Fibroblast of lung (primary cell): Measurements from ENCODE around the gene CHD2. TPM values are rescaled to one million over a fixed set of nuclear protein-coding genes. Genes with fewer than 3 reads are reported as not detected.

Experiments used
- DNase-seq, 2 donors: peaks; one replicate each; pipeline versions ENCODE4 v3.0.0 to v3.0.0-alpha.2; 2010; ENCODE audit warnings: low read depth in 2 of 2
- H2AFZ ChIP-seq: 2 replicates; pipeline ENCODE4 v1.5.1; 2012; ENCODE audit warnings: low read length, control low read depth, inconsistent platforms
- H3K27ac ChIP-seq: 2 replicates; pipeline ENCODE4 v1.5.1; 2011; ENCODE audit warnings: low read length, control low read depth; ENCODE audit not compliant: insufficient read depth
- H3K27me3 ChIP-seq: 2 replicates; pipeline ENCODE4 v1.5.1; 2011; ENCODE audit warnings: mild to moderate bottlenecking, low read length; ENCODE audit not compliant: control insufficient read depth, insufficient read depth
- H3K36me3 ChIP-seq: 2 replicates; pipeline ENCODE4 v1.5.1; 2011; ENCODE audit warnings: low read length; ENCODE audit not compliant: control insufficient read depth, insufficient read depth
- H3K4me1 ChIP-seq: 2 replicates; pipeline ENCODE4 v1.5.1; 2011; ENCODE audit warnings: low read length; ENCODE audit not compliant: control insufficient read depth, insufficient read depth; ENCODE audit errors: extremely low read depth
- H3K4me2 ChIP-seq: 2 replicates; pipeline ENCODE4 v1.5.1; 2011; ENCODE audit warnings: low read length, control low read depth; ENCODE audit not compliant: insufficient read depth; ENCODE audit errors: extremely low read depth
- H3K4me3 ChIP-seq, 4 experiments: fragments of 200-600 bp in 1 of 4; sonication (generic) in 1 of 4; replicated peaks in 1 of 4; 2 replicates each; pipeline ENCODE4 v1.5.1; 2011 to 2016; ENCODE audit warnings: low read length in 4 of 4, low read depth in 3 of 4, mild to moderate bottlenecking in 3 of 4, control low read depth in 2 of 4, inconsistent platforms in 1 of 4, mixed read lengths in 1 of 4; ENCODE audit not compliant: insufficient read depth in 1 of 4; ENCODE audit errors: control extremely low read depth in 1 of 4
- H3K79me2 ChIP-seq: 2 replicates; pipeline ENCODE4 v1.5.1; 2012; ENCODE audit warnings: mild to moderate bottlenecking, low read length, inconsistent platforms; ENCODE audit not compliant: control insufficient read depth, insufficient read depth
- H3K9ac ChIP-seq: 2 replicates; pipeline ENCODE4 v1.5.1; 2011; ENCODE audit warnings: mild to moderate bottlenecking, low read length, control low read depth; ENCODE audit not compliant: insufficient read depth
- H3K9me3 ChIP-seq: 2 replicates; pipeline ENCODE4 v1.5.1; 2012; ENCODE audit warnings: low read depth, low read length; ENCODE audit not compliant: control insufficient read depth, insufficient read depth
- H4K20me1 ChIP-seq: 2 replicates; pipeline ENCODE4 v1.5.1; 2011; ENCODE audit warnings: low read length; ENCODE audit not compliant: control insufficient read depth, insufficient read depth; ENCODE audit errors: extremely low read depth
- EZH2 ChIP-seq: IDR thresholded peaks from 2 replicates; pipeline ENCODE4 v1.5.1; 2012; ENCODE audit warnings: low read length, control low read depth, mild to moderate bottlenecking; ENCODE audit errors: missing control alignments
- polyA plus RNA-seq, 2 donors: library from polyadenylated mRNA; depleted of rRNA in 1 of 2; stranded (reverse) in 1 of 2; unstranded in 1 of 2; fragments of >200 nt; gene quantifications; 2 replicates each; pipeline ENCODE4 v1.2.1, GENCODE V29; 2011 to 2012; ENCODE audit warnings: missing spikeins in 1 of 2
- total RNA-seq: library from RNA; depleted of rRNA; stranded (reverse); fragments of >200 nt; gene quantifications from 2 replicates; pipeline ENCODE4 v1.2.1, GENCODE V29; 2014
- TF ChIP-seq, protein P1 (sequence below), 2 donors: IDR thresholded peaks in 1 of 2; conservative IDR thresholded peaks in 1 of 2; 1 replicate in 1 of 2; 2 replicates in 1 of 2; pipeline ENCODE4 v1.5.1; 2011 to 2012; ENCODE audit warnings: low read length in 2 of 2, control low read depth in 1 of 2, inconsistent platforms in 1 of 2, low read depth in 1 of 2, mild to moderate bottlenecking in 1 of 2

Gene CHD2
- total and polyA plus RNA-seq, 2 donors (not counting 1 experiment from before 2014, with no cell fraction given) = 36.5 to 92.5 TPM

GRCh38 chr15:92910451-92910850 lies 10.3 kb downstream of the CHD2 start:
- H3K79me2 ChIP-seq = peaks cover 96% of the 10 kb centered on the region
- peaks cover 27% of the 10 kb centered on the region for H3K4me1 ChIP-seq
- H3K4me3 ChIP-seq = no peak overlapping the region
- TF ChIP-seq, protein P1, sequence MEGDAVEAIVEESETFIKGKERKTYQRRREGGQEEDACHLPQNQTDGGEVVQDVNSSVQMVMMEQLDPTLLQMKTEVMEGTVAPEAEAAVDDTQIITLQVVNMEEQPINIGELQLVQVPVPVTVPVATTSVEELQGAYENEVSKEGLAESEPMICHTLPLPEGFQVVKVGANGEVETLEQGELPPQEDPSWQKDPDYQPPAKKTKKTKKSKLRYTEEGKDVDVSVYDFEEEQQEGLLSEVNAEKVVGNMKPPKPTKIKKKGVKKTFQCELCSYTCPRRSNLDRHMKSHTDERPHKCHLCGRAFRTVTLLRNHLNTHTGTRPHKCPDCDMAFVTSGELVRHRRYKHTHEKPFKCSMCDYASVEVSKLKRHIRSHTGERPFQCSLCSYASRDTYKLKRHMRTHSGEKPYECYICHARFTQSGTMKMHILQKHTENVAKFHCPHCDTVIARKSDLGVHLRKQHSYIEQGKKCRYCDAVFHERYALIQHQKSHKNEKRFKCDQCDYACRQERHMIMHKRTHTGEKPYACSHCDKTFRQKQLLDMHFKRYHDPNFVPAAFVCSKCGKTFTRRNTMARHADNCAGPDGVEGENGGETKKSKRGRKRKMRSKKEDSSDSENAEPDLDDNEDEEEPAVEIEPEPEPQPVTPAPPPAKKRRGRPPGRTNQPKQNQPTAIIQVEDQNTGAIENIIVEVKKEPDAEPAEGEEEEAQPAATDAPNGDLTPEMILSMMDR (conservative IDR thresholded peaks at IDR 0.05 in 1 of 2, IDR thresholded peaks at IDR 0.05 in 1 of 2; ENCODE audit: low read depth in 1 of 2, low read length in 2 of 2) = no peak
- no peak for TF ChIP-seq EZH2
- H4K20me1 ChIP-seq = no peaks in the 10 kb centered on the region
- H2AFZ ChIP-seq = no peak overlapping the region
- no peak overlapping the region for H3K27ac ChIP-seq
- DNase-seq = no peak
- no peaks in the 10 kb centered on the region for H3K9me3 ChIP-seq
- H3K27me3 ChIP-seq = no peaks in the 10 kb centered on the region
- no peak overlapping the region for H3K9ac ChIP-seq
- H3K36me3 ChIP-seq = peaks cover 1% of the 10 kb centered on the region
- no peak overlapping the region for H3K4me2 ChIP-seq

DNA sequence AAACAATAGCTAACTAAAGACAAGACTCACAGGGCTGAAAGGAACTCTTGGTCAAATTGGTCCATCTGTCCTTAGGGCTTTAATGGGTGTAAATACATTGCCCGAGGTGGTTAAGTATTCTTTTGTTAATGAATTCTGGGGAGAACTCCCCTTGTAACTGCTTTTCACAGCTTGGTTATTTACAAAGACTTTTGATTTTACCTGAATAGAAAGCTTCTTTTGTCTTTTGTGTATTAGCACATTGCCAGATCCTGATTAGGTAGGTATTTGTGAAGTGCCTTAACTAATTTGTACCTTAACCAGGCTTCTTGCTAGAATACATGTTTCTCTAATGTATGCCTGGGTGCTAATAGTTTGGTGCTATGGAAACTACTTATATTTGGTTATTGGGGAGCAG lies 14.0 kb downstream of the CHD2 start:
- Histone ChIP-seq H3K79me2 (peaks cover 91% of the 10 kb centered on the region), H3K4me2 (no peak overlapping the region), H3K4me3 (no peak overlapping the region), H3K9me3 (no peaks in the 10 kb centered on the region), H3K36me3 (peaks cover 1% of the 10 kb centered on the region), H3K27me3 (no peaks in the 10 kb centered on the region), H2AFZ (no peak overlapping the region), H4K20me1 (no peaks in the 10 kb centered on the region), H3K9ac (no peak overlapping the region), H3K4me1 (peaks cover 14% of the 10 kb centered on the region), H3K27ac (no peak overlapping the region)
- no peak for TF ChIP-seq EZH2
- TF ChIP-seq, protein P1 (conservative IDR thresholded peaks at IDR 0.05 in 1 of 2, IDR thresholded peaks at IDR 0.05 in 1 of 2; ENCODE audit: low read depth in 1 of 2, low read length in 2 of 2) = no peak
- no peak for DNase-seq

DNA sequence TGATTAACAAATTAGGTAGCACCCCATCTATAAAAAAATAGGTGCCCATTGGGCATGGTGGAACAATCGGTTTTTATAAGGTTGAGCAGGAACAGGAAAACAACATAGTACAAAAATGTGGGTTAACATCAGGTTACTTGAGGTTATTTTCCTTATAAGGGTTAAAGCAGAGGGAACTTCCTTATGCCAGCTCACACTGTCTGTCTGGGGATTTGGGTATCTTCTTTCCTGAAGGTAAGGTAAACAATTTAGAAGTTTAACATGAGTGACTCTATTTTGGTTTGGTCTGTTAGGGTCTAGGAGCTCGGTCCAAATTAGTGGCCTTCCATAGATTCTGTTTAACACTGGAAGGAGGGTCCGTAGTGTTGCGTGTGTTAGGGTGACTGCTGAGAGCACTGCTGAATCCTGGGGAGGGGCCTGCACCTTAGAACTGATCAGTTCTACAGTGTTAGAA lies 14.7 kb downstream of the CHD2 start:
- H3K27ac ChIP-seq = no peak overlapping the region
- H3K9ac ChIP-seq = no peak overlapping the region
- H3K9me3 ChIP-seq = no peaks in the 10 kb centered on the region
- H4K20me1 ChIP-seq = no peaks in the 10 kb centered on the region
- no peak for DNase-seq
- TF ChIP-seq EZH2 = no peak
- TF ChIP-seq, protein P1 (conservative IDR thresholded peaks at IDR 0.05 in 1 of 2, IDR thresholded peaks at IDR 0.05 in 1 of 2; ENCODE audit: low read depth in 1 of 2, low read length in 2 of 2) = no peak
- H2AFZ ChIP-seq = no peak overlapping the region
- peaks cover 9% of the 10 kb centered on the region for H3K4me1 ChIP-seq
- H3K27me3 ChIP-seq = no peaks in the 10 kb centered on the region
- peaks cover 1% of the 10 kb centered on the region for H3K36me3 ChIP-seq
- no peak overlapping the region for H3K4me3 ChIP-seq
- H3K4me2 ChIP-seq = peak overlapping the region; percentile 8
- H3K79me2 ChIP-seq = peaks cover 91% of the 10 kb centered on the region
